SK-N-SH treated with all-trans-retinoic acid at 6 μM for 48 hours (cell line): Measurements from ENCODE around the gene RBM17.

ENCODE experiments used
- OSR1 ChIP-seq: fragments of 250-450 bp; sonication (Bioruptor Pico); IDR thresholded peaks from 2 replicates; pipeline ENCODE4 v1.8.0; 2022; ENCODE audit warnings: moderate library complexity, mild to moderate bottlenecking, inconsistent platforms
- TCF4 ChIP-seq: fragments of 250-450 bp; sonication (Bioruptor Pico); IDR thresholded peaks from 2 replicates; pipeline ENCODE4 v1.8.0; 2021; ENCODE audit warnings: mild to moderate bottlenecking, moderate library complexity, borderline replicate concordance
- ZFP3 ChIP-seq: fragments of 250-450 bp; sonication (Bioruptor Pico); IDR thresholded peaks from 2 replicates; pipeline ENCODE4 v1.5.0; 2020; ENCODE audit warnings: mild to moderate bottlenecking, moderate library complexity
- TF ChIP-seq, protein P1 (sequence below): fragments of 250-450 bp; sonication (Bioruptor Pico); IDR thresholded peaks from 2 replicates; pipeline ENCODE4 v1.8.0; 2020; ENCODE audit warnings: mild to moderate bottlenecking, moderate library complexity, borderline replicate concordance

DNA sequence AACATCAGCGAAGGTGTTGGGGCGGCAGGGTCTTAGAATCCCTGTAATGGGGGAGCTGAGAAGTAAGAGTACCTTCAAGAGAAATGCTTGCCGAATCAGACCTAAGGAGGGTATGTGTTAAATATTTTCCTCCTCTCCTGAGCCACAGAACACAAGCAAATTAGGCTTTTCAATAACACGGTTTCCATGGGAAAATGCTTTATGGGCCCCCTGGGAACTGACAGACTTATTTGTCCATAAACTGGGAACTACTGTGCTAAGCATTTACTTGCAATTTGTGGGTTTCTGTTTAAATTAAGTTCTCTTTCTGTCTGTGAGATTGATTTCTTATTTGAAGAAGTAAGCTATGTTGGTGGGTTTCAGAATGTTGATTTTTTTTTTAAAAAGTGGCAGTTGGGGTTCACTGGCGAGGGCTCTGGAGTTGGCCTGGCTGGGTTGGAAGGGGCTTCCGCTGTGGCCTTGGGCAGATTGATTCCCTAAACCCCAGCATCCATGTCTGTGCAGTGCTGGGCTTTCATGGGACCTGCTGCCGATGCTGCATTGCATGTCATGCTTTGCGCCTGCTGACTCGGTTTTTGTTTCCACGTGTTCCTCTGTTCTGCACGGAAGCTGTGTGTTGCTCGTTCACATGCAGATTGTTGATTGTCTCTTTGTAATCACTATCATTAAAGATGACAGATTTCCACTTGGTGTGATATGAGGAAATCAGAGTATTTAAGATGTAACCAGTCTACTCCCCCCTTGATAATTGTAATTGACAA is 7.2 kb downstream of the RBM17 start:
- TF ChIP-seq OSR1 (CRISPR knock-in tag) (no peak), ZFP3 (CRISPR knock-in tag) (no peak), TCF4 (CRISPR knock-in tag) (no peak)
- TF ChIP-seq, protein P1, sequence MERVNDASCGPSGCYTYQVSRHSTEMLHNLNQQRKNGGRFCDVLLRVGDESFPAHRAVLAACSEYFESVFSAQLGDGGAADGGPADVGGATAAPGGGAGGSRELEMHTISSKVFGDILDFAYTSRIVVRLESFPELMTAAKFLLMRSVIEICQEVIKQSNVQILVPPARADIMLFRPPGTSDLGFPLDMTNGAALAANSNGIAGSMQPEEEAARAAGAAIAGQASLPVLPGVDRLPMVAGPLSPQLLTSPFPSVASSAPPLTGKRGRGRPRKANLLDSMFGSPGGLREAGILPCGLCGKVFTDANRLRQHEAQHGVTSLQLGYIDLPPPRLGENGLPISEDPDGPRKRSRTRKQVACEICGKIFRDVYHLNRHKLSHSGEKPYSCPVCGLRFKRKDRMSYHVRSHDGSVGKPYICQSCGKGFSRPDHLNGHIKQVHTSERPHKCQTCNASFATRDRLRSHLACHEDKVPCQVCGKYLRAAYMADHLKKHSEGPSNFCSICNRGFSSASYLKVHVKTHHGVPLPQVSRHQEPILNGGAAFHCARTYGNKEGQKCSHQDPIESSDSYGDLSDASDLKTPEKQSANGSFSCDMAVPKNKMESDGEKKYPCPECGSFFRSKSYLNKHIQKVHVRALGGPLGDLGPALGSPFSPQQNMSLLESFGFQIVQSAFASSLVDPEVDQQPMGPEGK (CRISPR knock-in tag), result no peak
